ENCODE measurements around the gene CTBP1. TPM values are rescaled to one million over a fixed set of nuclear protein-coding genes. Genes with fewer than 3 reads are reported as not detected.

The CTBP1 gene
- total and polyA plus RNA-seq, 2 of the 8 experiments (the other 6 are each of a cell fraction or from before 2014, with no cell fraction given), result 128 to 185 TPM

DNA sequence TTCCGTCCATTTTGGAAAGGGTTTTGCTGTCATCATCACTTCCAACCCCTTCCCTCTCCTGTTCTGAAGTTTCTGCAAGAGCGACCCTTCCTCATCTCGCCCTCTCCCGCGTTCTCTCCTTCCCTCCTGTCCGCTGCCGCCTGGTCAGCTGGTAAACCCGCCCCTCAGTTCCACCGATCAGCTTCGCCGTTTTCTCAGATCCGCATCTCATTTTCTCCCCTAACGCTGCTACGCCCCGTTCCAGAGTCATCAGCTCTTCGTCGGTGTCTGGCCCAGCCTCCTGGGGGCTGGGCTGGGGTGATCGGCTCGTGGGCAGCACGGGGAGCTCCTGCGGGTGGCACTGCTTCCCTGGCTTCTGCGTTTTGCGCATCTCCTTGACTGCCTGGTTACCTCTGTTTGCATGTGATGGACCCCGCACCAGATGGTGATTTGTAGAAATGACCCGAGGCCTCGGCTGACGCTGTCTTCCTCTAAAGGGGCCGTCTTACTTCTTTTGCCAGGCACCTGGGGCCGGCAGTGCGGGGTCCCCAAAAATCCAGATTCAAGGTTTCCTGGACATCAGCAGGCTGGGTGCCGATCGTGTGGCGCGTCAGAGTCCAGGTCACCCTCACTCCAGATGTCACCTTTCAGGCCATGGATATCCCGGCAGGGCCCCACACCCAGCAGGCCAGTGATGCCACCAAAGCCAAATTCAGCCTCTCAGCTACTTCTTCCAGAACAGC is 13.4 kb downstream of the CTBP1 start (continued):
- no peak for TF ChIP-seq BRCA1 (IDR thresholded peaks at IDR 0.05; ENCODE audit: low read depth, low read length)
- TF ChIP-seq, protein P1, sequence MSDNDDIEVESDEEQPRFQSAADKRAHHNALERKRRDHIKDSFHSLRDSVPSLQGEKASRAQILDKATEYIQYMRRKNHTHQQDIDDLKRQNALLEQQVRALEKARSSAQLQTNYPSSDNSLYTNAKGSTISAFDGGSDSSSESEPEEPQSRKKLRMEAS (IDR thresholded peaks at IDR 0.05), result no peak
- TF ChIP-seq JUND (IDR thresholded peaks at IDR 0.05; ENCODE audit: low read length), result no peak
